Body of pancreas (tissue), 4 donors: ENCODE data around the gene TACC3.

Experiments
- CTCF ChIP-seq, 7 experiments: fragments of 450-650 bp in 4 of 7; fragments of 200-600 bp in 3 of 7; sonication (generic) in 3 of 7; IDR thresholded peaks; one replicate each; pipeline ENCODE4 v1.5.1; 2016 to 2019; ENCODE audit warnings: antibody characterized with exemption in 7 of 7
- POLR2A ChIP-seq, 3 donors: fragments of 450-650 bp; IDR thresholded peaks; one replicate each; pipeline ENCODE4 v1.6.1; 2016; ENCODE audit warnings: antibody characterized with exemption in 3 of 3, mild to moderate bottlenecking in 2 of 3

GRCh38 chr4:1695913-1696312 is 25.4 kb upstream of the TACC3 start:
- TF ChIP-seq CTCF (IDR thresholded peaks at IDR 0.05) (no peak), POLR2A (IDR thresholded peaks at IDR 0.05) (no peak)
